ENCODE results near the gene ANKDD1A. TPM values are rescaled to one million over a fixed set of nuclear protein-coding genes. Genes with fewer than 3 reads are reported as not detected.

ANKDD1A gene
- polyA plus RNA-seq, result 6.2 and 13.6 TPM in 2 replicates

GRCh38 chr15:64911311-64912186 lies at the start of gene ANKDD1A:
Gene ANKDD1A (plus strand): TSS chr15:64911902. CDS start chr15:64911931, 29 bp downstream.

GRCh38 chr15:64989416-64990167 lies 77.9 kb downstream of the ANKDD1A start, which contains the start of gene SPG21:
Gene SPG21 (minus strand): TSS chr15:64989914. CDS start chr15:64983569, 6,345 bp downstream.

Other genes starting within 250 kb of the ANKDD1A start
- gene RBPMS2, start 136.3 kb upstream of the ANKDD1A start, polyA plus RNA-seq, result 0.19 and 0.59 TPM in 2 replicates
- gene PIF1, start 86.3 kb upstream of the ANKDD1A start, polyA plus RNA-seq, result not detected in 2 replicates
- gene PLEKHO2, start 70.0 kb upstream of the ANKDD1A start, polyA plus RNA-seq, result 0.57 and 0.93 TPM in 2 replicates
- gene SPG21, start 78.0 kb downstream of the ANKDD1A start, polyA plus RNA-seq, result 90.9 and 93.8 TPM in 2 replicates
- gene MTFMT, start 117.7 kb downstream of the ANKDD1A start, polyA plus RNA-seq, result 7.0 and 8.0 TPM in 2 replicates
- not detected in 2 replicates for gene SLC51B, start 133.5 kb downstream of the ANKDD1A start, polyA plus RNA-seq
- gene RASL12, start 156.1 kb downstream of the ANKDD1A start, polyA plus RNA-seq, result not detected in 2 replicates
- gene KBTBD13, start 164.8 kb downstream of the ANKDD1A start, polyA plus RNA-seq, result not detected in 2 replicates
- gene UBAP1L, start 203.3 kb downstream of the ANKDD1A start, polyA plus RNA-seq, result 2.3 and 2.7 TPM in 2 replicates
- gene PDCD7, start 221.9 kb downstream of the ANKDD1A start, polyA plus RNA-seq, result 7.5 and 9.9 TPM in 2 replicates

All from Purkinje cell (primary cell).